ENCODE data around the gene TBCD.
"Not testable (repeated sequence)": the region's sequence is repeated elsewhere in the genome, so short reads cannot be mapped to it uniquely, and the experiment has no call there.

TBCD gene

DNA sequence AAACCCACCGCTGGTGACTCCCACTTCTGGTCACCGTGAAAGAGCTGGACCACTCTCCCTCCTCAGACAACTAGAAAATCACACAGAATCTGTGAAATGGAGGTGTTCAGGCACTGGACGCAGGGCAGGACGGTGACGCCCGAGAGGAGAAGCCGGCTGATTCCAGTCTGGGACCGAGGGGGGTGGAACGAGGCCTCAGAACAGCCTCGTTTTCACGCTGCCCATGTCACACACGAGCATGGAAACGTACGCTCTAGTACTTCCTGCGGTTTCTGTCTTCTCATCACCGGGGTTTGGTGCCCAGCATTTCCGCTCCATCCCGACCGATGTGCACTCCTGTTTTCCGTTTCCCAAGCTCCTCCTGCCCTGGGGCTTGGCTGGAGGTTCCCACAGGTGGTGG, 225.7 kb downstream of the TBCD start:
- CTCF ChIA-PET, result no interaction called here

DNA sequence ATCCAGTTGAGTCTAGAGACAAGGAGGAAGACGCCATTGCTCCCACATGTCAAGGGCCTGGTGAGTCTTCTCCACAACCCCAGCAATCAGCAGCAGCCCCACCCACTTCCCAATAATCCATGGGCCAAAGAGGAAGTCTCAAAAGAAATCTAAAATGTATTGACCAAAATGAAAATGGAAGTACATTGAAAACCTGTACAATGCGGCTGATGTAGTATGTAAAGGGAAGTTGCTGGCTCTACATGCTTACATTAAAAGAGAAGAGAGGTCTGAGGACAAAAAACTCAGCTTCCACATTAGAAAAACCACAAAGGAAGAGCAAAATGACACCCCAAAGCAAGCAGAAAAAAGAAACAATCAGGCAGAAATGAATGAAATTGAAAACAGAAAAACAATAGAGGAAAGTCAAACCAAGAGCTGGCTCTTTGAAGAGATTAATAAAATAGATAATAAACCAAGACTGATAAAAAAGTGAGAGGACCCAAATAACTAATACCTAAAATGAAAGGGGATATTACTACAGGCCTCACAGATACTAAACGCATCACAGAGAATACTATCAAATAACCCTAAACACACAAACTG, 227.0 kb downstream of the TBCD start:
- POLR2A ChIA-PET, result no interaction called here
- CTCF ChIA-PET, result interaction anchor here (0.9 to 1.2 kb wide), 2 partner anchors 13 to 197 kb away, joined by 3 to 4 read pairs; no protein-coding TSS in a partner anchor
- TF ChIP-seq, protein P1, sequence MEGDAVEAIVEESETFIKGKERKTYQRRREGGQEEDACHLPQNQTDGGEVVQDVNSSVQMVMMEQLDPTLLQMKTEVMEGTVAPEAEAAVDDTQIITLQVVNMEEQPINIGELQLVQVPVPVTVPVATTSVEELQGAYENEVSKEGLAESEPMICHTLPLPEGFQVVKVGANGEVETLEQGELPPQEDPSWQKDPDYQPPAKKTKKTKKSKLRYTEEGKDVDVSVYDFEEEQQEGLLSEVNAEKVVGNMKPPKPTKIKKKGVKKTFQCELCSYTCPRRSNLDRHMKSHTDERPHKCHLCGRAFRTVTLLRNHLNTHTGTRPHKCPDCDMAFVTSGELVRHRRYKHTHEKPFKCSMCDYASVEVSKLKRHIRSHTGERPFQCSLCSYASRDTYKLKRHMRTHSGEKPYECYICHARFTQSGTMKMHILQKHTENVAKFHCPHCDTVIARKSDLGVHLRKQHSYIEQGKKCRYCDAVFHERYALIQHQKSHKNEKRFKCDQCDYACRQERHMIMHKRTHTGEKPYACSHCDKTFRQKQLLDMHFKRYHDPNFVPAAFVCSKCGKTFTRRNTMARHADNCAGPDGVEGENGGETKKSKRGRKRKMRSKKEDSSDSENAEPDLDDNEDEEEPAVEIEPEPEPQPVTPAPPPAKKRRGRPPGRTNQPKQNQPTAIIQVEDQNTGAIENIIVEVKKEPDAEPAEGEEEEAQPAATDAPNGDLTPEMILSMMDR (IDR thresholded peaks at IDR 0.05; ENCODE audit: control extremely low read depth, extremely low read depth, low read depth, missing control alignments), result no peak
- DNase-seq (ENCODE audit: extremely low spot score), result peak; percentile 67

More for the DNA sequence above, 225.7 kb downstream of the TBCD start:
- DNase-seq (ENCODE audit: extremely low spot score), result peak; percentile 6
- TF ChIP-seq, protein P1 (IDR thresholded peaks at IDR 0.05; ENCODE audit: control extremely low read depth, extremely low read depth, low read depth, missing control alignments), result no peak
- POLR2A ChIA-PET, result no interaction called here

- DNase-seq (ENCODE audit: extremely low spot score), result peak; percentile 4
- POLR2A ChIA-PET, result no interaction called here
- CTCF ChIA-PET, result interaction anchor here (1.2 kb wide), 1 partner anchor 198 kb away, joined by 3 read pairs; no protein-coding TSS in a partner anchor
Measured at GRCh38 chr17:82979718-82980117, 227.9 kb downstream of the TBCD start.

GRCh38 chr17:82980632-82981031, 228.8 kb downstream of the TBCD start:
- POLR2A ChIA-PET, result no interaction called here
- CTCF ChIA-PET, result no interaction called here
- DNase-seq (ENCODE audit: extremely low spot score), result peak; percentile 11
- TF ChIP-seq, protein P1 (IDR thresholded peaks at IDR 0.05; ENCODE audit: control extremely low read depth, extremely low read depth, low read depth, missing control alignments), result no peak

More at GRCh38 chr17:82979718-82980117, 227.9 kb downstream of the TBCD start:
- TF ChIP-seq, protein P1 (IDR thresholded peaks at IDR 0.05; ENCODE audit: control extremely low read depth, extremely low read depth, low read depth, missing control alignments), result no peak

DNA sequence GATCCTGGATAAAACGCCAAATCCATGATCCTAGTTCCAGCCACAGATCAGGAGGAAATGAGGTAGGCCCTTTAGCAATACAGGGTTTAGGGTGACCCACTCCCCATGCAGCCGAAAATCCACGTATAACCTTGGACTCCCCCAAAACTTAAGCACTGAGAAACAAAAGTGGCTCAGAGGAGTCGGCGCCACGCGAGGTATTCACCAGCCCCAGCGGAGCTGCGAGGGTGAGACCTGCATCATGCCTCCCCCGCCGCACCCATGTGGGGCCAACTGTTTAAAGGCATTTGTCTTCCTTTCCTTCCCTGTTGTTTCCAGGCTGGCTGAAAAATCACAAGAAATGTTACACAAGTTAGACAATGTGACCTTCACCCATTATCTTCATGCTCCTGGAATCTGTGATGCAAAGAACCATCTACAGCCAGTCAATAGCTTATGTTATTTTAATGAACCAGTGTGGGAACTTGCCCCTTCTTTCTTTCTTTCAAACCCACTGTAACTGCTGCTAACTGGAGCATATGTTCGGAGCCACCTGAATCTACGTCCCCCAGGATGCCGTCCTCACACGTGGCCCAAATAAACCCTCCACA, 229.4 kb downstream of the TBCD start:
- peak; percentile 5 for DNase-seq (ENCODE audit: extremely low spot score)
- ChIA-PET CTCF (no interaction called here), POLR2A (no interaction called here)
- TF ChIP-seq, protein P1 (IDR thresholded peaks at IDR 0.05; ENCODE audit: control extremely low read depth, extremely low read depth, low read depth, missing control alignments), result no peak

GRCh38 chr17:82983510-82984248, 231.8 kb downstream of the TBCD start:
- POLR2A ChIA-PET, result no interaction called here

GRCh38 chr17:82984249-82984617, 232.4 kb downstream of the TBCD start:
- DNase-seq (ENCODE audit: extremely low spot score); POLR2A ChIA-PET; CTCF ChIA-PET: not testable (repeated sequence)

More at GRCh38 chr17:82983510-82984248, 231.8 kb downstream of the TBCD start:
- CTCF ChIA-PET, result no interaction called here
- no peak for DNase-seq (ENCODE audit: extremely low spot score)
- TF ChIP-seq, protein P1 (IDR thresholded peaks at IDR 0.05; ENCODE audit: control extremely low read depth, extremely low read depth, low read depth, missing control alignments), result no peak
